WTC11 (cell line): ENCODE data around the gene EYA2. TPM values are rescaled to one million over a fixed set of nuclear protein-coding genes. Genes with fewer than 3 reads are reported as not detected.

Source experiments
- ATAC-seq: fragments of 200-7000 bp; cut with Tn5 transposase; 2 replicates; pipeline ENCODE4 v1.10.0; 2021; ENCODE audit warnings: mild to moderate bottlenecking, moderate library complexity
- CTCF ChIA-PET: fragments of 300-600 bp; sonication (Branson Sonifier 250); formaldehyde crosslinking; loops from one replicate; lab custom pipeline; 2021; ENCODE audit warnings: antibody characterized with exemption; lab: Charles Lee
- POLR2A ChIA-PET: fragments of 350-600 bp; sonication (Branson Sonifier 250); formaldehyde crosslinking; loops from one replicate; lab custom pipeline; 2021; ENCODE audit warnings: antibody characterized with exemption; lab: Charles Lee
- DNase-seq: peaks from one replicate; pipeline ENCODE4 v3.0.0; 2021; ENCODE audit warnings: low spot score
- H3K27ac Mint-ChIP-seq: 2 replicates; pipeline ENCODE4 v1.8.0; 2021; ENCODE audit warnings: mixed read lengths
- H3K27me3 Mint-ChIP-seq: 2 replicates; pipeline ENCODE4 v1.8.0; 2021; ENCODE audit warnings: low read depth, mild to moderate bottlenecking, moderate library complexity, mixed read lengths
- H3K36me3 Mint-ChIP-seq: 2 replicates; pipeline ENCODE4 v1.8.0; 2021; ENCODE audit warnings: mixed read lengths
- H3K4me1 Mint-ChIP-seq: 2 replicates; pipeline ENCODE4 v1.8.0; 2022; ENCODE audit warnings: mixed read lengths
- H3K4me3 Mint-ChIP-seq: 2 replicates; pipeline ENCODE4 v1.8.0; 2021; ENCODE audit warnings: mild to moderate bottlenecking, moderate library complexity, mixed read lengths
- H3K9me3 Mint-ChIP-seq: 2 replicates; pipeline ENCODE4 v1.8.0; 2021; ENCODE audit warnings: mixed read lengths
- ATF1 ChIP-seq: sonication (generic); formaldehyde crosslinking; IDR thresholded peaks from 2 replicates; pipeline ENCODE4 v1.8.1; 2023; ENCODE audit warnings: mild to moderate bottlenecking, moderate library complexity, missing genetic modification reagents
- CBFB ChIP-seq: sonication (generic); formaldehyde crosslinking; IDR thresholded peaks from 2 replicates; pipeline ENCODE4 v1.8.1; 2022; ENCODE audit warnings: mild to moderate bottlenecking, low read depth, missing genetic modification reagents
- CREM ChIP-seq: sonication (generic); formaldehyde crosslinking; IDR thresholded peaks from 2 replicates; pipeline ENCODE4 v1.8.1; 2022; ENCODE audit warnings: mild to moderate bottlenecking, missing genetic modification reagents, moderate library complexity
- E2F5 ChIP-seq: sonication (generic); formaldehyde crosslinking; IDR thresholded peaks from 2 replicates; pipeline ENCODE4 v1.8.1; 2022; ENCODE audit warnings: mild to moderate bottlenecking, moderate library complexity, missing genetic modification reagents
- ESRRA ChIP-seq: sonication (generic); formaldehyde crosslinking; IDR thresholded peaks from 2 replicates; pipeline ENCODE4 v1.8.1; 2022; ENCODE audit warnings: mild to moderate bottlenecking, missing genetic modification reagents, borderline replicate concordance
- FOXJ3 ChIP-seq: sonication (generic); formaldehyde crosslinking; IDR thresholded peaks from 2 replicates; pipeline ENCODE4 v1.9.0; 2021; ENCODE audit warnings: missing genetic modification reagents, mild to moderate bottlenecking, borderline replicate concordance
- FOXK1 ChIP-seq: sonication (generic); formaldehyde crosslinking; IDR thresholded peaks from 2 replicates; pipeline ENCODE4 v1.8.0; 2022; ENCODE audit warnings: mild to moderate bottlenecking, moderate library complexity, missing genetic modification reagents
- GABPB1 ChIP-seq: sonication (generic); formaldehyde crosslinking; IDR thresholded peaks from 2 replicates; pipeline ENCODE4 v1.8.1; 2023; ENCODE audit warnings: mild to moderate bottlenecking, missing genetic modification reagents
- KAT7 ChIP-seq: sonication (generic); formaldehyde crosslinking; IDR thresholded peaks from 2 replicates; pipeline ENCODE4 v1.8.1; 2023; ENCODE audit warnings: missing genetic modification reagents, mild to moderate bottlenecking, borderline replicate concordance
- MYBL2 ChIP-seq: sonication (generic); formaldehyde crosslinking; IDR thresholded peaks from 2 replicates; pipeline ENCODE4 v1.8.1; 2023; ENCODE audit warnings: mild to moderate bottlenecking, moderate library complexity, missing genetic modification reagents
- NFATC4 ChIP-seq: fragments of 250-450 bp; sonication (Bioruptor Pico); IDR thresholded peaks from 2 replicates; pipeline ENCODE4 v1.9.0; 2021; ENCODE audit warnings: mild to moderate bottlenecking
- PRDM15 ChIP-seq: sonication (generic); formaldehyde crosslinking; IDR thresholded peaks from 2 replicates; pipeline ENCODE4 v1.8.0; 2022; ENCODE audit warnings: missing genetic modification reagents
- PREB ChIP-seq: sonication (generic); formaldehyde crosslinking; IDR thresholded peaks from 2 replicates; pipeline ENCODE4 v1.8.1; 2022; ENCODE audit warnings: mild to moderate bottlenecking, missing genetic modification reagents, moderate library complexity, borderline replicate concordance
- RELA ChIP-seq: sonication (generic); formaldehyde crosslinking; IDR thresholded peaks from 2 replicates; pipeline ENCODE4 v1.8.1; 2022; ENCODE audit warnings: missing genetic modification reagents, mild to moderate bottlenecking, borderline replicate concordance
- TEAD4 ChIP-seq: sonication (generic); formaldehyde crosslinking; IDR thresholded peaks from 2 replicates; pipeline ENCODE4 v1.8.0; 2022; ENCODE audit warnings: mild to moderate bottlenecking, missing genetic modification reagents
- USF1 ChIP-seq: sonication (generic); formaldehyde crosslinking; IDR thresholded peaks from 2 replicates; pipeline ENCODE4 v1.8.0; 2022; ENCODE audit warnings: mild to moderate bottlenecking, missing genetic modification reagents
- USF2 ChIP-seq: sonication (generic); formaldehyde crosslinking; IDR thresholded peaks from 2 replicates; pipeline ENCODE4 v1.8.1; 2023; ENCODE audit warnings: mild to moderate bottlenecking, missing genetic modification reagents, moderate library complexity
- ZBTB21 ChIP-seq: sonication (generic); formaldehyde crosslinking; IDR thresholded peaks from 2 replicates; pipeline ENCODE4 v1.8.1; 2023; ENCODE audit warnings: mild to moderate bottlenecking, missing genetic modification reagents, borderline replicate concordance
- ZBTB43 ChIP-seq: sonication (generic); formaldehyde crosslinking; IDR thresholded peaks from 2 replicates; pipeline ENCODE4 v1.8.1; 2023; ENCODE audit warnings: mild to moderate bottlenecking, missing genetic modification reagents
- ZNF396 ChIP-seq: fragments of 250-450 bp; sonication (Bioruptor Pico); IDR thresholded peaks from 2 replicates; pipeline ENCODE4 v1.8.0; 2021; ENCODE audit warnings: mild to moderate bottlenecking, moderate library complexity, borderline replicate concordance
- total RNA-seq: library from RNA; stranded (reverse); gene quantifications from 3 replicates; pipeline ENCODE4 v1.2.3, GENCODE V29; 2021

Gene EYA2
- total RNA-seq, 1 experiment from 2014 or later: 1.5 TPM

GRCh38 chr20:46977204-46977603 is 82.6 kb downstream of the EYA2 start:
- no peak overlapping the region for H3K4me3 Mint-ChIP-seq

GRCh38 chr20:46977909-46978588 is 83.4 kb downstream of the EYA2 start:
- DNase-seq (no peak), ATAC-seq (peak; percentile 47)
- ChIA-PET POLR2A (no interaction called here), CTCF (no interaction called here)
- Mint-ChIP-seq H3K4me3 (no peak overlapping the region), H3K36me3 (peaks cover 4% of the 10 kb centered on the region), H3K9me3 (peaks cover 8% of the 10 kb centered on the region), H3K27ac (no peak overlapping the region), H3K4me1 (peaks cover 14% of the 10 kb centered on the region), H3K27me3 (peaks cover under 1% of the 10 kb centered on the region)
- TF ChIP-seq USF2 (CRISPR knock-in tag) (peak; percentile 55), FOXK1 (no peak)

More at GRCh38 chr20:46977204-46977603, 82.6 kb downstream of the EYA2 start:
- TF ChIP-seq RELA (CRISPR knock-in tag): no peak
- TF ChIP-seq GABPB1 (CRISPR knock-in tag): no peak
- no peak for TF ChIP-seq KAT7
- no peak for TF ChIP-seq USF1 (CRISPR knock-in tag)
- no peak for TF ChIP-seq ATF1
- no peak for TF ChIP-seq FOXJ3
- no peak for TF ChIP-seq E2F5 (CRISPR knock-in tag)
- TF ChIP-seq PREB (CRISPR knock-in tag): no peak
- TF ChIP-seq CREM: no peak
- no peak for TF ChIP-seq ZBTB43 (CRISPR knock-in tag)
- no peak for TF ChIP-seq TEAD4 (CRISPR knock-in tag)
- no peak for TF ChIP-seq CBFB (CRISPR knock-in tag)
- TF ChIP-seq MYBL2 (CRISPR knock-in tag): no peak
- no peaks in the 10 kb centered on the region for H3K27me3 Mint-ChIP-seq
- DNase-seq (no peak), ATAC-seq (no peak)
- peaks cover 14% of the 10 kb centered on the region for H3K4me1 Mint-ChIP-seq
- no peak overlapping the region for H3K27ac Mint-ChIP-seq
- H3K9me3 Mint-ChIP-seq: peaks cover 3% of the 10 kb centered on the region
- no peaks in the 10 kb centered on the region for H3K36me3 Mint-ChIP-seq
- POLR2A ChIA-PET: no interaction called here
- CTCF ChIA-PET: no interaction called here

- DNase-seq (no peak), ATAC-seq (no peak; the same call in 1 of the 2 replicates)
- Mint-ChIP-seq H3K27ac (no peak overlapping the region), H3K27me3 (peaks cover 5% of the 10 kb centered on the region), H3K4me3 (no peak overlapping the region), H3K36me3 (peaks cover 12% of the 10 kb centered on the region), H3K4me1 (peaks cover 14% of the 10 kb centered on the region), H3K9me3 (peaks cover 18% of the 10 kb centered on the region)
- POLR2A ChIA-PET: interaction anchor here (0.6 kb wide), 1 partner anchor 228 kb away, joined by 3 read pairs; no protein-coding TSS in a partner anchor
- CTCF ChIA-PET: interaction anchor here (0.7 to 1.1 kb wide), 3 partner anchors 158 to 1371 kb away, joined by 3 to 4 read pairs (median 4); no protein-coding TSS in a partner anchor
- no peak for TF ChIP-seq ZBTB21 (CRISPR knock-in tag)
- no peak for TF ChIP-seq NFATC4 (CRISPR knock-in tag)
- TF ChIP-seq ESRRA (CRISPR knock-in tag): no peak
- TF ChIP-seq ZNF396 (CRISPR knock-in tag): no peak
- no peak for TF ChIP-seq PRDM15
- TF ChIP-seq USF2 (CRISPR knock-in tag): no peak
These were observed 84.4 kb downstream of the EYA2 start for GRCh38 chr20:46978951-46979491.
